GM12878 (cell line): ENCODE measurements around the gene CD84. TPM values are rescaled to one million over a fixed set of nuclear protein-coding genes. Genes with fewer than 3 reads are reported as not detected.

ENCODE experiments used
- ATAC-seq: fragments of 200-7000 bp; cut with Tn5 transposase; 3 replicates; pipeline ENCODE4 v1.9.1; 2020; ENCODE audit warnings: mild to moderate bottlenecking, moderate library complexity
- BruUV-seq: library from RNA; stranded (reverse); fragments of 400-500 nt; replicated peaks from 2 replicates; lab custom pipeline; 2021; lab: Mats Ljungman, UMichigan
- CTCF ChIA-PET: fragments of 300-600 bp; sonication (Branson Sonifier 250); formaldehyde crosslinking; extraction: SDS; loops from one replicate; lab custom pipeline; 2021; ENCODE audit warnings: inconsistent platforms; lab: Yijun Ruan, JAX
- POLR2A ChIA-PET: fragments of 350-600 bp; formaldehyde crosslinking; extraction: SDS; loops from one replicate; lab custom pipeline; 2021; ENCODE audit warnings: inconsistent platforms; lab: Charles Lee
- RAD21 ChIA-PET: fragments of 300-600 bp; sonication (Branson Sonifier 250); formaldehyde crosslinking; loops from one replicate; lab custom pipeline; 2023; ENCODE audit warnings: antibody characterized with exemption; ENCODE audit not compliant: unreplicated experiment; lab: Charles Lee
- SMC1A ChIA-PET: fragments of 300-600 bp; sonication (Branson Sonifier 250); formaldehyde crosslinking; loops from one replicate; lab custom pipeline; 2023; ENCODE audit not compliant: unreplicated experiment, uncharacterized antibody; lab: Charles Lee
- DNase-seq: peaks from one replicate; pipeline ENCODE4 v3.0.0-alpha.2; 2011; ENCODE audit warnings: low read depth, low spot score
- FAIRE-seq: peaks from 3 replicates; lab custom pipeline; 2011; peaks lifted over from hg19 to GRCh38; lab: Jason Lieb, UNC
- H2AFZ ChIP-seq: 2 replicates; pipeline ENCODE4 v1.6.0; 2011; ENCODE audit warnings: low read depth, low read length, control low read depth; ENCODE audit not compliant: control insufficient read depth
- H3K27ac ChIP-seq: 2 replicates; pipeline ENCODE4 v1.5.1; 2011; ENCODE audit warnings: control low read depth; ENCODE audit not compliant: control insufficient read depth, insufficient read depth
- H3K27me3 ChIP-seq, 2 experiments: replicated peaks in 1 of 2; 2 replicates each; pipeline versions ENCODE4 v1.6.0 to v1.6.1; 2011; ENCODE audit warnings: low read length in 1 of 2; ENCODE audit not compliant: control insufficient read depth in 2 of 2, insufficient read depth in 2 of 2
- H3K36me3 ChIP-seq, 2 experiments: 2 replicates each; pipeline ENCODE4 v1.5.1; 2011; ENCODE audit warnings: low read length in 1 of 2; ENCODE audit not compliant: control insufficient read depth in 2 of 2, insufficient read depth in 2 of 2
- H3K4me1 ChIP-seq: 2 replicates; pipeline ENCODE4 v1.6.1; 2011; ENCODE audit warnings: mild to moderate bottlenecking, low read length, moderate library complexity, mixed read lengths; ENCODE audit not compliant: control insufficient read depth, insufficient read depth
- H3K4me2 ChIP-seq: 2 replicates; pipeline ENCODE4 v1.6.0; 2011; ENCODE audit warnings: control low read depth; ENCODE audit not compliant: control insufficient read depth, insufficient read depth
- H3K4me3 ChIP-seq: fragments of 200-600 bp; sonication (generic); 2 replicates; pipeline ENCODE4 v1.5.1; 2016
- H3K79me2 ChIP-seq: 2 replicates; pipeline ENCODE4 v1.6.0; 2011; ENCODE audit warnings: low read length; ENCODE audit not compliant: control insufficient read depth, insufficient read depth
- H3K9ac ChIP-seq: 2 replicates; pipeline ENCODE4 v1.8.0; 2011; ENCODE audit warnings: low read length, control low read depth, mixed read lengths; ENCODE audit not compliant: control insufficient read depth, insufficient read depth
- H3K9me3 ChIP-seq: replicated peaks from 3 replicates; pipeline ENCODE4 v1.5.1; 2011; ENCODE audit warnings: mild to moderate bottlenecking, low read length; ENCODE audit not compliant: control insufficient read depth, insufficient read depth
- H4K20me1 ChIP-seq: 2 replicates; pipeline ENCODE4 v1.6.0; 2011; ENCODE audit not compliant: control insufficient read depth, insufficient read depth
- CREM ChIP-seq: IDR thresholded peaks from 2 replicates; pipeline ENCODE4 v1.6.1; 2014; ENCODE audit warnings: antibody characterized with exemption, low read depth
- DPF2 ChIP-seq: fragments of 450-650 bp; IDR thresholded peaks from 2 replicates; pipeline ENCODE4 v1.6.1; 2017; ENCODE audit warnings: mild to moderate bottlenecking
- EED ChIP-seq: sonication (generic); IDR thresholded peaks from 2 replicates; pipeline ENCODE4 v1.6.1; 2016; ENCODE audit warnings: antibody characterized with exemption, low read depth
- GABPA ChIP-seq: IDR thresholded peaks from 2 replicates; pipeline ENCODE4 v1.6.1; 2014; ENCODE audit warnings: antibody characterized with exemption, low read depth, mild to moderate bottlenecking, inconsistent platforms
- MTA3 ChIP-seq: IDR thresholded peaks from 2 replicates; pipeline ENCODE4 v1.6.1; 2012; ENCODE audit warnings: low read length, inconsistent platforms, borderline replicate concordance
- SUZ12 ChIP-seq: fragments of 200-600 bp; sonication (generic); IDR thresholded peaks from one replicate; pipeline ENCODE4 v1.6.1; 2018; ENCODE audit warnings: antibody characterized with exemption, mild to moderate bottlenecking; ENCODE audit not compliant: unreplicated experiment
- ZNF274 ChIP-seq: IDR thresholded peaks from one replicate; pipeline ENCODE4 v1.8.0; 2011; ENCODE audit not compliant: insufficient read length, insufficient read depth
- WGBS: methylation state at CpG from one replicate; pipeline ENCODE4 v1.1.6; 2016; ENCODE audit warnings: low lambda C conversion rate; ENCODE audit not compliant: insufficient replicate concordance, insufficient coverage; ENCODE audit errors: missing lambda C conversion rate; 5-methylcytosine and 5-hydroxymethylcytosine counted together
- in situ Hi-C: fragments of 300-500 bp; cut with MboI; formaldehyde crosslinking; loops from 9 replicates; pipeline ENCODE4 v1.14.3; 2018; ENCODE audit warnings: mixed read lengths
- intact Hi-C: fragments of 100-400 bp; cut with micrococcal nuclease; formaldehyde crosslinking; loops from one replicate; pipeline ENCODE4 v1.14.2; 2022; ENCODE audit not compliant: unreplicated experiment
- polyA plus RNA-seq, 11 experiments: library from polyadenylated mRNA; depleted of rRNA in 4 of 11; unstranded in 6 of 11; stranded (reverse) in 5 of 11; fragments of >200 nt; fragmentation: Nextera tagmentation in 4 of 11; fragmentation: Illumina TruSeq in 1 of 11; extraction: Ambion mirVana in 4 of 11; extraction: Trizol in 1 of 11; gene quantifications; 1 replicate in 1 of 11; 2 replicates in 10 of 11; pipeline versions ENCODE4 v1.2.1 to v1.2.3, GENCODE V29; 2011 to 2016; ENCODE audit warnings: inconsistent platforms in 2 of 11, missing spikeins in 2 of 11, low read depth in 1 of 11
- total RNA-seq, 4 experiments: library from RNA; depleted of rRNA in 3 of 4; stranded (reverse); fragments of >200 nt in 3 of 4; fragmentation: Illumina TruSeq in 1 of 4; extraction: Trizol in 1 of 4; gene quantifications; 2 replicates each; pipeline versions ENCODE4 v1.2.1 to v1.2.3, GENCODE V29; 2013 to 2021
- TF ChIP-seq, protein P1 (sequence below): fragments of 450-650 bp; IDR thresholded peaks from 2 replicates; pipeline ENCODE4 v1.6.1; 2016; ENCODE audit warnings: mild to moderate bottlenecking
- TF ChIP-seq, protein P2 (sequence below): IDR thresholded peaks from 2 replicates; pipeline ENCODE4 v1.6.1; 2011; ENCODE audit warnings: borderline replicate concordance, low read depth, mild to moderate bottlenecking, moderate library complexity, mixed read lengths, low read length; ENCODE audit not compliant: insufficient read depth; ENCODE audit errors: extremely low read length
- TF ChIP-seq, protein P3 (sequence below): fragments of 450-650 bp; conservative IDR thresholded peaks from 2 replicates; pipeline ENCODE4 v1.6.1; 2017; ENCODE audit warnings: mild to moderate bottlenecking, moderate library complexity

The CD84 gene
- total and polyA plus RNA-seq, 10 of the 15 experiments (the other 5 are each of a cell fraction or from before 2014, with no cell fraction given), result 3.4 to 20.3 (median 11.7) TPM

DNA sequence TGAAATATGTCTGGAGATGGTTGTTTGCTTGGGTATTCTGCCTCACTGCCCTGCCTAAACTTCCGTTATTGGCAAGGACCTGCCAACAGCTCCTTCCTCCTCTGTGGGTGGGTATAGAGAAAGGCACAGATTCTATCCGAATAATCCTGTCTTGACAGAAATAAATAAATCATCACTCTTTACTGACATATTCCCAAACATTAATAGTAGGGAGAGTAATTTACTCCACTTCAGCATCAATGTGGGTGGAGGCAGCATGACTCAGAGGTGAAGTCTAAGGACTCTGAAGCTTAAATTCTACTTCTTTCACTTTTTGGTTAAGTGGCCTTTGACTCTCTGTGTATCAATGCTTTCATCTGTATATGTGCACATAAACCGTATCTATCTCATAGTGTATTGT lies 2.9 kb downstream of the CD84 start:
- H3K27ac ChIP-seq, result peak overlapping the region; percentile 97
- ChIA-PET CTCF (interaction anchor here (1.1 to 7.1 kb wide), 9 partner anchors 11 to 167 kb away, joined by 3 to 121 read pairs (median 6); no protein-coding TSS in a partner anchor), RAD21 (interaction anchor here (0.7 to 11.0 kb wide), 11 partner anchors 10 to 147 kb away, joined by 3 to 292 read pairs (median 13); partner anchors contain the start of gene SLAMF6), POLR2A (interaction anchor here (0.8 to 7.4 kb wide), 14 partner anchors 8 to 313 kb away, joined by 3 to 76 read pairs (median 6); partner anchors contain the start of gene SLAMF1), SMC1A (interaction anchor here (1.2 to 30.0 kb wide), 9 partner anchors 10 to 146 kb away, joined by 3 to 735 read pairs (median 25); no protein-coding TSS in a partner anchor)
- no peak for TF ChIP-seq GABPA
- TF ChIP-seq EED, result 0 out of 2 replicates have a peak, but pooled peaks have one; percentile 2
- no peaks in the 10 kb centered on the region for H4K20me1 ChIP-seq
- peaks cover 30% of the 10 kb centered on the region for H3K4me1 ChIP-seq
- H3K27me3 ChIP-seq, result no peaks in the 10 kb centered on the region
- ATAC-seq, result peak; percentile 45
- no TSS peak for BruUV-seq
- H3K79me2 ChIP-seq, result peaks cover 43% of the 10 kb centered on the region
- H3K9ac ChIP-seq, result 0 out of 2 replicates have a peak overlapping the region, but pooled peaks have one; percentile 24
- 43% methylated on average over 3 of the region's 3 CpGs for WGBS
- intact Hi-C loops (loop anchor here (2.0 kb wide), 1 partner anchor 30 kb away; no protein-coding TSS in a partner anchor), in situ Hi-C loops (no loop called here)
- no peaks in the 10 kb centered on the region for H3K9me3 ChIP-seq
- no peak overlapping the region for H2AFZ ChIP-seq
- FAIRE-seq, result no peak
- DNase-seq, result no peak
- peak overlapping the region; percentile 63 for H3K4me3 ChIP-seq
- H3K4me2 ChIP-seq, result peak overlapping the region; percentile 73
- no peaks in the 10 kb centered on the region for H3K36me3 ChIP-seq

DNA sequence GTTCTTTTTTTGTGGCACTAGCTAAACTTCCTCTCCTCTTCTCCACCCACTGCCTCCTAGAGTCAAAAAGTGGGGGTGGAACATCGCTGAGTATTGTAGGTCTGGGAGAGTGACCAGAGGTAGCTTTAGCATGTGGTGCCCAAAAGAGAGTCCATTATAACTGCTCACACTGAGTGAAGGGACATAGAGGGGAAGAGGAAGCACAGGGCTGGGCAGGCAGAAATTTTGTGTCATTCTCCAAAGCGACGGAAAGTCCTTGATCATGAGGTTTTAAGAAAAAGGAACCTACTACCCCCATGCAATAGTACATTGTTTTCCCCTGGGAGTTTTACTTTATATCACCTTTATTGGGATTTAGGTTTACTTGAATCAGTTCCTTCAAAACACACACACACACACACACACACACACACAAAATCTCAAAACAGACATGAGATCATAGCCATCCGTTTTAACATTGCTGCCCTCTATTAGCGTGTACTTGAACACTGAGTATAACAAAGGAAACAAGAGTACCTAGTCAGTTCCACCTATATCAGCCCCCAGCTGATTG lies 4.1 kb downstream of the CD84 start:
- H3K4me2 ChIP-seq, result peak overlapping the region; percentile 73
- no peak overlapping the region for H3K4me3 ChIP-seq
- ChIA-PET SMC1A (interaction anchor here (0.6 to 30.0 kb wide), 12 partner anchors 11 to 1978 kb away, joined by 3 to 735 read pairs (median 4); no protein-coding TSS in a partner anchor), CTCF (interaction anchor here (0.7 to 7.1 kb wide), 9 partner anchors 9 to 412 kb away, joined by 3 to 121 read pairs (median 5); no protein-coding TSS in a partner anchor), POLR2A (interaction anchor here (0.9 to 7.4 kb wide), 15 partner anchors 9 to 146 kb away, joined by 3 to 76 read pairs (median 5); no protein-coding TSS in a partner anchor), RAD21 (interaction anchor here (0.5 to 11.0 kb wide), 12 partner anchors 8 to 146 kb away, joined by 3 to 292 read pairs (median 8); partner anchors contain the start of gene SLAMF6)
- peak overlapping the region; percentile 76 for H2AFZ ChIP-seq
- 50% methylated on average over 5 of the region's 5 CpGs for WGBS
- intact Hi-C loops, result no loop called here
- BruUV-seq, result no TSS peak
- H3K9ac ChIP-seq, result peak overlapping the region; percentile 61
- in situ Hi-C loops, result no loop called here
- peak; percentile 38 for FAIRE-seq
- peak overlapping the region; percentile 97 for H3K27ac ChIP-seq
- peaks cover 44% of the 10 kb centered on the region for H3K79me2 ChIP-seq
- DNase-seq, result no peak
- peak; percentile 49 for ATAC-seq
- peaks cover 27% of the 10 kb centered on the region for H3K4me1 ChIP-seq
- no peaks in the 10 kb centered on the region for H4K20me1 ChIP-seq
- no peaks in the 10 kb centered on the region; the same call in 2 of the 3 replicates for H3K9me3 ChIP-seq
- H3K36me3 ChIP-seq, result no peaks in the 10 kb centered on the region
- no peaks in the 10 kb centered on the region for H3K27me3 ChIP-seq
- TF ChIP-seq MTA3 (peak; percentile 22; the same call in 1 of the 2 replicates), ZNF274 (no peak), SUZ12 (no peak), CREM (0 out of 2 replicates have a peak, but pooled peaks have one; percentile 23), DPF2 (no peak)
- TF ChIP-seq, protein P1, sequence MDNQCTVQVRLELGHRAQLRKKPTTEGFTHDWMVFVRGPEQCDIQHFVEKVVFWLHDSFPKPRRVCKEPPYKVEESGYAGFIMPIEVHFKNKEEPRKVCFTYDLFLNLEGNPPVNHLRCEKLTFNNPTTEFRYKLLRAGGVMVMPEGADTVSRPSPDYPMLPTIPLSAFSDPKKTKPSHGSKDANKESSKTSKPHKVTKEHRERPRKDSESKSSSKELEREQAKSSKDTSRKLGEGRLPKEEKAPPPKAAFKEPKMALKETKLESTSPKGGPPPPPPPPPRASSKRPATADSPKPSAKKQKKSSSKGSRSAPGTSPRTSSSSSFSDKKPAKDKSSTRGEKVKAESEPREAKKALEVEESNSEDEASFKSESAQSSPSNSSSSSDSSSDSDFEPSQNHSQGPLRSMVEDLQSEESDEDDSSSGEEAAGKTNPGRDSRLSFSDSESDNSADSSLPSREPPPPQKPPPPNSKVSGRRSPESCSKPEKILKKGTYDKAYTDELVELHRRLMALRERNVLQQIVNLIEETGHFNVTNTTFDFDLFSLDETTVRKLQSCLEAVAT, result peak; percentile 80; the same call in 1 of the 2 replicates
- TF ChIP-seq, protein P2, sequence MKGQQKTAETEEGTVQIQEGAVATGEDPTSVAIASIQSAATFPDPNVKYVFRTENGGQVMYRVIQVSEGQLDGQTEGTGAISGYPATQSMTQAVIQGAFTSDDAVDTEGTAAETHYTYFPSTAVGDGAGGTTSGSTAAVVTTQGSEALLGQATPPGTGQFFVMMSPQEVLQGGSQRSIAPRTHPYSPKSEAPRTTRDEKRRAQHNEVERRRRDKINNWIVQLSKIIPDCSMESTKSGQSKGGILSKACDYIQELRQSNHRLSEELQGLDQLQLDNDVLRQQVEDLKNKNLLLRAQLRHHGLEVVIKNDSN, result no peak
- TF ChIP-seq, protein P3, sequence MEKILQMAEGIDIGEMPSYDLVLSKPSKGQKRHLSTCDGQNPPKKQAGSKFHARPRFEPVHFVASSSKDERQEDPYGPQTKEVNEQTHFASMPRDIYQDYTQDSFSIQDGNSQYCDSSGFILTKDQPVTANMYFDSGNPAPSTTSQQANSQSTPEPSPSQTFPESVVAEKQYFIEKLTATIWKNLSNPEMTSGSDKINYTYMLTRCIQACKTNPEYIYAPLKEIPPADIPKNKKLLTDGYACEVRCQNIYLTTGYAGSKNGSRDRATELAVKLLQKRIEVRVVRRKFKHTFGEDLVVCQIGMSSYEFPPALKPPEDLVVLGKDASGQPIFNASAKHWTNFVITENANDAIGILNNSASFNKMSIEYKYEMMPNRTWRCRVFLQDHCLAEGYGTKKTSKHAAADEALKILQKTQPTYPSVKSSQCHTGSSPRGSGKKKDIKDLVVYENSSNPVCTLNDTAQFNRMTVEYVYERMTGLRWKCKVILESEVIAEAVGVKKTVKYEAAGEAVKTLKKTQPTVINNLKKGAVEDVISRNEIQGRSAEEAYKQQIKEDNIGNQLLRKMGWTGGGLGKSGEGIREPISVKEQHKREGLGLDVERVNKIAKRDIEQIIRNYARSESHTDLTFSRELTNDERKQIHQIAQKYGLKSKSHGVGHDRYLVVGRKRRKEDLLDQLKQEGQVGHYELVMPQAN, result no peak
